ENCODE measurements around the gene VSTM5.
"Not testable (repeated sequence)": the region's sequence is repeated elsewhere in the genome, so short reads cannot be mapped to it uniquely, and the experiment has no call there.

VSTM5 gene

GRCh38 chr11:93850594-93851018 is at the start of gene VSTM5:
Gene VSTM5, minus strand, starts transcription at chr11:93850618. Its CDS starts 116 bp downstream, at chr11:93850502.
- H3K4me1 ChIP-seq, result 0 out of 20 replicates have a peak, but pooled peaks cover 0 to 3% (median 0%) of the 10 kb centered on the region in 10 experiments
- H3K27ac ChIP-seq, result peak within 1 kb of the TSS in 5 of 11 experiments; percentile 10 to 33 (median 14); a peak in 5 of 22 replicates
- no peaks in the 10 kb centered on the region for H4K20me1 ChIP-seq
- no peaks in the 10 kb centered on the region for H3K9me3 ChIP-seq (replicated peaks in 1 of 11)
- no peaks in the 10 kb centered on the region for H3K36me3 ChIP-seq
- H3K4me2 ChIP-seq, result peak within 1 kb of the TSS; percentile 50 to 77 (median 69)
- H3K27me3 ChIP-seq, result peaks cover 0 to 11% (median 8%) of the 10 kb centered on the region in 11 experiments; a peak in 14 of 22 replicates
- H3K4me3 ChIP-seq, result peak within 1 kb of the TSS; percentile 25 to 65 (median 42); a peak in 16 of 20 replicates
- TF ChIP-seq Cebpa-rat (IDR thresholded peaks at IDR 0.05), result no peak
- H3K9ac ChIP-seq, result peak within 1 kb of the TSS in 10 of 11 experiments; percentile 13 to 66 (median 50); a peak in 13 of 22 replicates

- H3K9ac ChIP-seq, result no peak overlapping the region
- no peak for TF ChIP-seq Cebpa-rat (IDR thresholded peaks at IDR 0.05)
- no peaks in the 10 kb centered on the region for H3K36me3 ChIP-seq
- no peak overlapping the region for H3K27ac ChIP-seq
- H3K27me3 ChIP-seq, result no peaks in the 10 kb centered on the region
- no peak overlapping the region for H3K4me3 ChIP-seq
- H4K20me1 ChIP-seq, result no peaks in the 10 kb centered on the region
- H3K4me2 ChIP-seq, result no peak overlapping the region
- peaks cover 6 to 12% (median 7%) of the 10 kb centered on the region in 11 experiments; a peak in 20 of 22 replicates for H3K9me3 ChIP-seq (replicated peaks in 1 of 11)
- H3K4me1 ChIP-seq, result no peaks in the 10 kb centered on the region
Observed at GRCh38 chr11:93895106-93895862, 44.9 kb upstream of the VSTM5 start.

GRCh38 chr11:93890391-93891051 is 40.1 kb upstream of the VSTM5 start:
- Histone ChIP-seq H3K9ac (no peak overlapping the region), H4K20me1 (no peaks in the 10 kb centered on the region), H3K4me3 (no peak overlapping the region), H3K36me3 (no peaks in the 10 kb centered on the region), H3K9me3 (replicated peaks in 1 of 11) (peaks cover 8 to 19% (median 13%) of the 10 kb centered on the region in 11 experiments; a peak in 20 of 22 replicates), H3K4me2 (no peak overlapping the region), H3K4me1 (no peaks in the 10 kb centered on the region), H3K27me3 (no peaks in the 10 kb centered on the region), H3K27ac (no peak overlapping the region)
- no peak for TF ChIP-seq Cebpa-rat (IDR thresholded peaks at IDR 0.05)

- Histone ChIP-seq H3K27me3 (no peaks in the 10 kb centered on the region), H3K4me2 (no peak overlapping the region), H3K4me1 (no peaks in the 10 kb centered on the region), H3K36me3 (no peaks in the 10 kb centered on the region), H4K20me1 (no peaks in the 10 kb centered on the region), H3K27ac (no peak overlapping the region), H3K4me3 (no peak overlapping the region), H3K9ac (no peak overlapping the region), H3K9me3 (replicated peaks in 1 of 11) (peaks cover 17 to 29% (median 23%) of the 10 kb centered on the region in 11 experiments)
- no peak for TF ChIP-seq Cebpa-rat (IDR thresholded peaks at IDR 0.05)
Observed at GRCh38 chr11:93887111-93887510, 36.7 kb upstream of the VSTM5 start.

- not testable (repeated sequence) for H3K36me3 ChIP-seq, H4K20me1 ChIP-seq, H3K4me3 ChIP-seq, H3K27ac ChIP-seq, H3K27me3 ChIP-seq, H3K9ac ChIP-seq, H3K4me2 ChIP-seq, H3K4me1 ChIP-seq
- peaks cover 14 to 24% (median 17%) of the 10 kb centered on the region in 11 experiments for H3K9me3 ChIP-seq (replicated peaks in 1 of 11)
Observed at GRCh38 chr11:93879114-93879513, 28.7 kb upstream of the VSTM5 start.

GRCh38 chr11:93875637-93876036 is 25.2 kb upstream of the VSTM5 start:
- H3K36me3 ChIP-seq, result no peaks in the 10 kb centered on the region; a peak in 1 of 22 replicates
- no peak for TF ChIP-seq Cebpa-rat (IDR thresholded peaks at IDR 0.05)

GRCh38 chr11:93871526-93871925 is 21.1 kb upstream of the VSTM5 start:
- Histone ChIP-seq H3K4me2 (no peak overlapping the region), H3K27me3 (no peaks in the 10 kb centered on the region), H3K27ac (no peak overlapping the region), H4K20me1 (no peaks in the 10 kb centered on the region), H3K9ac (no peak overlapping the region), H3K4me1 (peaks cover 0 to 10% (median 6%) of the 10 kb centered on the region in 10 experiments; a peak in 8 of 20 replicates), H3K9me3 (replicated peaks in 1 of 11) (peaks cover 22 to 44% (median 36%) of the 10 kb centered on the region in 11 experiments; a peak in 21 of 22 replicates), H3K4me3 (no peak overlapping the region), H3K36me3 (no peaks in the 10 kb centered on the region; a peak in 1 of 22 replicates)
- TF ChIP-seq Cebpa-rat (IDR thresholded peaks at IDR 0.05), result no peak

More at GRCh38 chr11:93875637-93876036, 25.2 kb upstream of the VSTM5 start:
- H3K9ac ChIP-seq, result no peak overlapping the region
- H4K20me1 ChIP-seq, result no peaks in the 10 kb centered on the region
- H3K4me2 ChIP-seq, result no peak overlapping the region
- H3K4me1 ChIP-seq, result no peaks in the 10 kb centered on the region; a peak in 1 of 20 replicates
- no peak overlapping the region for H3K27ac ChIP-seq
- peaks cover 11 to 25% (median 16%) of the 10 kb centered on the region in 11 experiments; a peak in 19 of 22 replicates for H3K9me3 ChIP-seq (replicated peaks in 1 of 11)
- no peaks in the 10 kb centered on the region for H3K27me3 ChIP-seq
- no peak overlapping the region for H3K4me3 ChIP-seq

- no peaks in the 10 kb centered on the region for H3K27me3 ChIP-seq
- no peak for TF ChIP-seq Cebpa-rat (IDR thresholded peaks at IDR 0.05)
Observed at GRCh38 chr11:93870616-93871015, 20.2 kb upstream of the VSTM5 start.

GRCh38 chr11:93869830-93870229 is 19.4 kb upstream of the VSTM5 start:
- H3K9ac ChIP-seq, result no peak overlapping the region
- H3K27ac ChIP-seq, result peak overlapping the region in 2 of 11 experiments; percentile 20 to 24; a peak in 3 of 22 replicates
- peak overlapping the region in 8 of 11 experiments; percentile 2 to 46 (median 23); a peak in 10 of 22 replicates for H3K4me2 ChIP-seq
- TF ChIP-seq Cebpa-rat (IDR thresholded peaks at IDR 0.05), result no peak
- H3K36me3 ChIP-seq, result no peaks in the 10 kb centered on the region; a peak in 1 of 22 replicates
- H3K27me3 ChIP-seq, result no peaks in the 10 kb centered on the region
- no peak overlapping the region for H3K4me3 ChIP-seq
- no peaks in the 10 kb centered on the region for H4K20me1 ChIP-seq
- H3K9me3 ChIP-seq (replicated peaks in 1 of 11), result peaks cover 22 to 44% (median 36%) of the 10 kb centered on the region in 11 experiments; a peak in 21 of 22 replicates
- H3K4me1 ChIP-seq, result peaks cover 0 to 10% (median 6%) of the 10 kb centered on the region in 10 experiments; a peak in 8 of 20 replicates

More at GRCh38 chr11:93870616-93871015, 20.2 kb upstream of the VSTM5 start:
- H3K4me3 ChIP-seq, result no peak overlapping the region
- H3K9me3 ChIP-seq (replicated peaks in 1 of 11), result peaks cover 22 to 44% (median 36%) of the 10 kb centered on the region in 11 experiments; a peak in 21 of 22 replicates
- H4K20me1 ChIP-seq, result no peaks in the 10 kb centered on the region
- H3K9ac ChIP-seq, result no peak overlapping the region
- peaks cover 0 to 10% (median 6%) of the 10 kb centered on the region in 10 experiments; a peak in 8 of 20 replicates for H3K4me1 ChIP-seq
- no peaks in the 10 kb centered on the region; a peak in 1 of 22 replicates for H3K36me3 ChIP-seq
- no peak overlapping the region for H3K4me2 ChIP-seq
- no peak overlapping the region for H3K27ac ChIP-seq

- peaks cover 15 to 52% (median 39%) of the 10 kb centered on the region in 11 experiments for H3K9me3 ChIP-seq (replicated peaks in 1 of 11)
- not testable (repeated sequence) for H4K20me1 ChIP-seq, H3K4me2 ChIP-seq, H3K36me3 ChIP-seq, H3K4me3 ChIP-seq, H3K27ac ChIP-seq, H3K27me3 ChIP-seq, H3K4me1 ChIP-seq, H3K9ac ChIP-seq
Observed at GRCh38 chr11:93868404-93868803, 18.0 kb upstream of the VSTM5 start.

All from BLaER1 treated with 17β-estradiol and CSF1 and Interleukin-3, amounts not matched to agents 10 nM and 100 nM (cell line).